NCI-H1417 treated with DMSO at 0.1 percent for 48 hours (cell line): Measurements from ENCODE around the gene GORAB.

ENCODE experiments used
- DNase-seq: peaks from one replicate; lab custom pipeline; 2025; lab: John Stamatoyannopoulos, UW

Gene GORAB

GRCh38 chr1:170531758-170532657, at the start of gene GORAB:
GORAB (plus strand) TSS chr1:170532166; CDS start chr1:170532224, 58 bp downstream.
- DNase-seq, result peak; percentile 69

GRCh38 chr1:170483051-170483450, 48.9 kb upstream of the GORAB start:
- no peak for DNase-seq

- no peak for DNase-seq
Observed at GRCh38 chr1:170487503-170487902, 44.5 kb upstream of the GORAB start.

- DNase-seq, result no peak
Observed at GRCh38 chr1:170491291-170491690, 40.7 kb upstream of the GORAB start.

GRCh38 chr1:170494369-170494768, 37.6 kb upstream of the GORAB start:
- DNase-seq, result no peak

GRCh38 chr1:170495006-170495405, 37.0 kb upstream of the GORAB start:
- no peak for DNase-seq

- DNase-seq, result no peak
Observed at GRCh38 chr1:170498876-170499275, 33.1 kb upstream of the GORAB start.

- DNase-seq, result no peak
Observed at GRCh38 chr1:170503665-170504064, 28.3 kb upstream of the GORAB start.

- DNase-seq, result no peak
Observed at GRCh38 chr1:170510163-170510562, 21.8 kb upstream of the GORAB start.

- DNase-seq, result no peak
Observed at GRCh38 chr1:170511038-170511437, 20.9 kb upstream of the GORAB start.

GRCh38 chr1:170513138-170513537, 18.8 kb upstream of the GORAB start:
- DNase-seq, result no peak

- DNase-seq, result no peak
Observed at GRCh38 chr1:170518185-170518834, 13.7 kb upstream of the GORAB start.

- no peak for DNase-seq
Observed at GRCh38 chr1:170518965-170519364, 13.0 kb upstream of the GORAB start.

GRCh38 chr1:170520601-170521000, 11.4 kb upstream of the GORAB start:
- no peak for DNase-seq

- DNase-seq, result no peak
Observed at GRCh38 chr1:170521818-170522217, 10.1 kb upstream of the GORAB start.

- no peak for DNase-seq
Observed at GRCh38 chr1:170530972-170531757, 801 bp upstream of the GORAB start.

- DNase-seq, result no peak
Observed at GRCh38 chr1:170533298-170533697, 1.3 kb downstream of the GORAB start.

- no peak for DNase-seq
Observed at GRCh38 chr1:170534626-170535147, 2.7 kb downstream of the GORAB start.

- no peak for DNase-seq
Observed at GRCh38 chr1:170535418-170535817, 3.5 kb downstream of the GORAB start.

- no peak for DNase-seq
Observed at GRCh38 chr1:170536924-170537551, 5.1 kb downstream of the GORAB start.

- no peak for DNase-seq
Observed at GRCh38 chr1:170537798-170538503, 6.0 kb downstream of the GORAB start.
